OCI-LY1 (cell line): ENCODE data around the gene RTL9.

Experiments used
- CTCF ChIP-seq: fragments of 200-600 bp; sonication (generic), shearing (Covaris generic); IDR thresholded peaks from 2 replicates; pipeline ENCODE4 v1.5.1; 2017; ENCODE audit warnings: mild to moderate bottlenecking, antibody characterized with exemption, low read length, moderate library complexity, mixed read lengths
- EZH2 ChIP-seq: fragments of 200-600 bp; sonication (generic), shearing (Covaris generic); IDR thresholded peaks from 2 replicates; pipeline ENCODE4 v1.8.0; 2017; ENCODE audit warnings: borderline replicate concordance, mixed run types, mild to moderate bottlenecking, antibody characterized with exemption, low read length, moderate library complexity, mixed read lengths

- TF ChIP-seq CTCF (no peak), EZH2 (no peak)
Observed at GRCh38 chrX:110327336-110327735, 31.3 kb upstream of the RTL9 start.
